GM18861 (cell line): ENCODE data around the gene POLR3E.
"Not testable (repeated sequence)": the region's sequence is repeated elsewhere in the genome, so short reads cannot be mapped to it uniquely, and the experiment has no call there.

Experiments used
- ATAC-seq: cut with Tn5 transposase; IDR thresholded peaks from one replicate; pipeline ENCODE4 v1.9.1; 2021; ENCODE audit not compliant: unreplicated experiment

POLR3E gene

DNA sequence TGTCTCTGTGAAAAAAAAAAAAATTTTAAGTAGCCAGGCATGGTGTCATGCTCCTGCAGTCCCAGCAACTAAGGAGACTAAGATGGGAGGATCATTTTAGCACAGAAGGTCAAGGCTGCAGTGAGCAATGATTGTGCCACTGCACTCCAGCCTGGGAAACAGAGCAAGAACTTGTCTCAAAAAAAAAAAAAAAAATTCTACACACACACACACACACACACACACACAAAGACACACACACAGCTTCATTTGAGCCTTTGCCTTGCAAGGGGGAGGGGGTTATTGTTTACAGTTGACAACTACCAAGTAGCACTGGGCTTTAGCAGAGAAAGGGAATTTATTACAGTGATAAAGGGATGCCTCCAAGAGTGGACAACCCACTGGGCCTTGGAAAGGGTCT is 4.9 kb upstream of the POLR3E start:
- no peak for ATAC-seq

DNA sequence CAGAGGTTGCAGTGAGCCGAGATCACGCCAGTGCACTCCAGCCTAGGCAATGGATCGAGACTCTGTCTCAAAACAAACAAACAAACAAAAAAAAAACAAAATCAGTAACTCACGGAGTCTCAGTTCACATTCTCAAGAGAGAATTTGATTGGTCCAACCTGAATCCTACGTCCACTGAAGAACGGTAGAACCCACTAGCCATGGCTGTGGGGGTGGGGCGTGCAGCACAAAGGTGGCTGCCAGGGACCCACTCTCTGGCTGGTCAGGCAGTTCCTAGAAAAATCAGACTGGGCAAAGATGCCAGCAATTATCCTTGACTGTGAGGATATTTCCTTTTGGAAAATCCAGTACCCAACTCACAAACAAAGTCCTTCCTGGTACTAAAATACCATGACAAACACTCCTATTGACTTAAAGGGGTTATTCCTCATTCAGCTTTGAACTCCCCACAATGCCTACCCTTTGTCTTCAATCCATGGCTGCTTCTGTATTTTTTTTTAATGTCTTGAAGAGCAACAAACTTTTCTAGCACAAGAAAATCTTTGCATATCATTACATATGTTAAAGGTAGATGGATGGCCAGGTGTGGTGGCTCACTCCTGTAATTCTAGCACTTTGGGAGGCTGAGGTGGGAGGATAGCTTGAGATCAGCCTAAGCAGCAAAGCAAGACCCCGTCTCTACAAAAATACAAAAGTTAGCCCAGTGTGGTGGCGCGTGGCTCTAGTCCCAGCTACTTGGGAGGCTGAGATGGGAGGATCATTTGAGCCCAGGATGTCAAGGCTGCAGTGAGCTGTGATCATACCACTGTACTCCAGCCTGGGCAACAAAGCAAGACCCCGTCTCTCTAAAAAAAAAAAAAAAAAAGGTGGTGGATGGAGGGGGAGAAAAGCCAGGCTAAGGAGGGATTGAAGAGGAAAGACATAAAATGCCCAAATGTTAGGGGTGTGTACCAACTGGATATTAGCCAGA is 3.8 kb upstream of the POLR3E start:
- no peak for ATAC-seq

DNA sequence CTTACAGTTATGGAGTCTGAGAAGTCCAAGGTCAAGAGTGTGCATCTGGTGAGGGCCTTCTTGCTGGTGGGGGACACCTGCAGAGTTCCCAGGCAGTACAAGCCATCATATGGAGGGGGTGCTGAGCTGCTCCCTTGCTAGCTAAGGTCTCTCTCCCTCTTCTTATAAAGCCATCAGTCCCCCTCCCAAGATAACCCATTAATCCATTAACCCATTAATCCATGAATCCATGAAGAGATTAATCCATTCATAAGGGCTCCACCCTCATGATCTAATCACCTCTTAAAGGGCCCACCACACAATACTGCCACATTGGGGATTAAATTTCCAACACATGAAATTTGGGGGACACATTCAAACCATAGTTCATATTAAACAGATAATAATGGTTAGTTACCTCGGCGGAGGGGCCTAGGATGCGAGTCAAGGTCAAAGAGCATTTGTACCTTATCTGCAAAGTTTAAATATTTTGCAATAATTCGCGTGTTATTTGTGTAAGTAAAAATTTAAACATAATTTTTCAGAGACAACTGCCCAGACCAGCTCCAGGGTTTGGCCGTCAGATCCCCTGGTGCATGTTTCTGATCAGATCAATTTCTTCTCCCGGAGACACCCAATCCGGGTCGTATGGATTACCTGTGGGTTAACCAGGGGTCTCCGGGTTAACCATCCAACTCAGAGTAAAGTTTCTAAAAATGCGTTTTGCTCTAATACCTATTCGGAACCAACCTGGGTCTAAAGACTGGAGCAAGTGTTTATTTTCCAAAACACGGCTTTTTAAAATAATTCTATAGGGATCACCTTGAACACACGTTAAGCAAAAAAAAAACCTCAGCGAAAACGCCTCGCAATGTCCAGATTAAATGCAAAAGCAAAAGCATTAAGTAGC is 740 bp upstream of the POLR3E start:
- ATAC-seq: no peak

DNA sequence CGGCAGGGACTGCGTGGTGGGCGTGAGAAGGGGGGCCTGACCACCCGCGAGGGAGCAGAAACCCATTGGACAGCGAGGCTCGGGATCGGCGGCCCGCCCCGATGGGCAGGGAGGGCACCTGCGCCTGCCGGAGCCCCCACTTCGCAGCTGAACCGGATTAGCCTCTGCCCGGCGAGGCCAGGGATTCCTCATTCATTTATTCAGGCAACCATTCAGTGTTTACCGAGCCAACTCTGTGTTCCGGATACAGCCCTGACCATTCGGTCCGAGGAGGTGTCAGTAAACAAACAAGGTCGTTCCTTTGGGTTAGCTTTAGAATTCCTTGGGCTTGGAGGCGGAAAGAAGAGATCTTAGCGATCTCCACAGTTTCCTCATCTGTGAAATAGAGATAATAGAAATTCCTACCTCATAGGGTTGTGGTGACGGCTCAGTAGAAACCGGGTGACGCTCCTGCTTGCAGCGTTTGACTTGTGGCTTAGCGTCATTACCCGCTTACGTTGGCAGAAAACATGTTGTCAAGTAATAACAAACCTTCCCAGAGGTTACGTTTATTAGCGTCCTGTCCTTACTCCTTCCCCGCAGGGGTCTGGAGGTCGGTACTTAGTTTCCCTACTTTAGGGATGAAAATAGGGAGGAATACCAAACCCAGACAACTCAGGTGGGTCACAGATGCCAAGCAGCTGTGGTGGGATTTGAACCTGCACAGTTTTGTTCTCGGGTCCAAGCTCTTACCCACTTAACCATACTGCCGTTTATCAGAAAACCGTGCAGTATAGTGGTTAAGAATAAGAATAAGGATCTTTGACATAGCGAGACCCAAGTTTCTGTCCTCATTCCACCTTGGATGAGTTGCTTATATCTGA is 893 bp downstream of the POLR3E start:
- ATAC-seq: peak; percentile 35

DNA sequence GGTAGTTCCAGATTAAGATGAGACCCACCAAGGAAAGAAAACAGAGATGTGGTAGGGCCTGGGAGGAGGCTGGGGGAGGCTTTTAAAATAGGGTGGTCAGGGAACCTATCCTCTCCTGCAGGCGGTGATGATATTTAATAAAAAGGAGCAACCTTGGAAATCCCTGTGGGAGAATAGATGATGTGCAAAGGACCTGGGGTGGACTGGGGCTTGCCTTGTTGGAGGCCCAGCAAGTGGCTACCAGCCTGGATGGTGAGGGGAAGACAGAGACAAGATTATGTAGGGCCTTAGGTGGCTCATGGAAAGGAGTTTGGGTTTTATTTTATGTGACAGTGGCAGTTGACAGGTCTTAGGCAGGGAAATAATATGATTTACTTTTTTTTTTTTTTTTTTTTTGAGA is 1.8 kb downstream of the POLR3E start:
- ATAC-seq: no peak

DNA sequence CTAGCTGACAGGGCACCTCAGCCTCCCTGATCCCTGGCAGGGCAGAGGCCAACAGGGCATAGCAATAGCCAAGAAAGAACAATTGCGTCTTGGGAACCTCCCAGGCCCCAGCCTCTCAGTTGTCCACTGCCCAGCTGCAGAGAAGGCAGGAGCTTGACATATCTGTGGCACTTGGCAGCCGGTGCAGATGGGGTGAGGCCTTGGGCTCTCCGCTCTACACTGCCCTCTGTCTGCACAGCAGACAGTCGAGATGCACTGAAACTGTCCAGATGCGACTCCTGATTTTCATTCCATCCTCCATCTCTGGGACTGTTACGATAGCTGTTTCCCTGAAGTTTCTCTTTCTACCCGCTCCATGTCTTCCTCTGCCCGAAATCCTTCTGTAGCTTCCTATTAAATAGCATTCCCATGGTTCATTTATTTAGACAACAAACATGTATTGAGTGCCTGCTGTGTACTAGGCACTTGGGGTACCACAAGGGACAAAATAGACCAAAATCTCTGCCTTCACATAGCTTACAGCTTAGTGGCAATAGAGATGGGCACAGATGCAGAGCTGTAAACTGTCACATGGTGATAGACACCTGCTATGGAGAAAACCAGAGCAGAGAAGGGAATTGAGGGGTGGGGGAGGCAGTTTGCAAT is 3.3 kb downstream of the POLR3E start:
- no peak for ATAC-seq

DNA sequence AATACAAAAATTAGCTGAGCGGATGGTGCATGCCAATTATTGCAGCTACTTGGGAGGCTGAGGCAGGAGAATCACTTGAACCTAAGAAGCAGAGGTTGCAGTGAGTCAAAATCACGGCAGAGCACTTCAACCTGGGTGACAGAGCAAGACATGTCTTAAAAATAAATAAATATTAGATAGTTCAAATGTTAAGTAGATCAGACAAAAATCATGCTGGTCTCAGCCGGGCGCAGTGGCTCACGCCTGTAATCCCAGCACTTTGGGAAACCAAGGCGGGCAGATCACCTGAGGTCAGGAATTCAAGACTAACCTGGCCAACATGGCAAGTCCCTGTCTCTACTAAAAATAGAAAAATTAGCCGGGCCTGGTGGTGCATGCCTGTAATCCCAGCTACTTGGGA is 4.2 kb downstream of the POLR3E start:
- not testable (repeated sequence) for ATAC-seq

DNA sequence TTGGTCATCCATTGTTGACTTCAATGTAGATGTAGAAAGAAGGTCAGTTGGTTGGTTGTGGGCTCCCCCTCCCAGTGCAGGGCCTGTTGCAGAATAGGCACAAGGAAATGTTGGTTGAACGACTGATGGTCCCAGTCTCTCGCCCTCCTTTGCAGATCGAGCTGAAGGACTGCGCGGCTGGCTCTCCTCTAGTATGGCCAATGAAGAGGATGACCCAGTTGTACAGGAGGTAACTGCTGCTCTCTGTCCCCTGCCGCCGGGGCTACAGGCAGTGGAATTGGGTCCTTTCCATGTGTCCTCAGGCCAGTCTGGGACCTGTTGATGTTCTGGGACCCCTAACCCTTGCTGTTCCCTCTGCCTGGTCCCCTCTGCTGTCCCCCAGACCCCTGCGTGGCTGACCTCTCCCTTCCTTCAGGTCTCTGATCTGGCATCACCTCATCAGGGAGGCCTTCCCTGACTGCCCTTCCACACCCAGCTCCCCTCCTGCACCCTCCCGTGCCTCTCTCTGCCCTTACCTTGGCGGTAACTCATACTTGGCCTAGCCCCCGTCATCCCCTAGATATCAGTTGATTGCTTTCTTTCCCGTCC is 5.7 kb downstream of the POLR3E start:
- no peak for ATAC-seq

DNA sequence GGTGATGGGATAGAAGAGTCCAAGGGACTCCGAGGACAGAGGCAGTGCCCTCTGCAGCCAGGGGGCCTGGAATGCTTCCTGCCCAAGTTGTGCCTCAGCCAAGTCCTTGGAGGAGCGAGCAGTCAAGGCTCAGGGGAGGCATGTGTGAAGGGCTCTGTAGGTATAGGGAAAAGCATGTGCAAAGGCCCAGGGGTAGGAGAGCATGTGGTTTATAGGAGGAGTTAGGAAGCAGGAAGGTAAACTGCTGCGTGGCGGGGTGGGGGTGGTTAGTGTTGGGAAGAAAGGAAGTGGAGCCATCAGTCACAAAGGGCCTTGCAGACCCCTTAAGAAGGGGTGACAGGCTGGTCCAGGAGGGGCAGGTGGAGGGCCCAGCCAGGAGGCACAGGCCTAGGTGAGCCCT is 7.2 kb downstream of the POLR3E start:
- no peak for ATAC-seq

DNA sequence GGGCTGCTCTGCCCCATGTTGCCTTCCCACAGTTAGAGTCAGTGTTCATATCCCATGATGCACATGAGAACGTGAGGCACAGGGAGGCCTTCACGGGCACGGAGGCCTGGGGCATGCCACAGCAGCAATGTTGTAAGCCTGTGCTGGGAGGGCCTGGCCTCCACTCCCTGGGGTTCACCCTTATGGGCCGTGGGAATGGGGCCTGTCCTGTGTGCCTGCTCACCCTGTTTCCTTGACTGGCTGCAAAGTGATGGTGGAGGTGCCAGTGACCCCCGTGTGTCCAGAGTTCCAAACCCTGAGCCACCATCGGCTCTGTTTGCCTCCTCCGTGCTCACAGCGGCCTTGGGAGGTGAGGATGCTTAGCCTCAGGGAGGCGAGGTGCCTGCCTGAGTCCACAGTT is 9.6 kb downstream of the POLR3E start:
- no peak for ATAC-seq

DNA sequence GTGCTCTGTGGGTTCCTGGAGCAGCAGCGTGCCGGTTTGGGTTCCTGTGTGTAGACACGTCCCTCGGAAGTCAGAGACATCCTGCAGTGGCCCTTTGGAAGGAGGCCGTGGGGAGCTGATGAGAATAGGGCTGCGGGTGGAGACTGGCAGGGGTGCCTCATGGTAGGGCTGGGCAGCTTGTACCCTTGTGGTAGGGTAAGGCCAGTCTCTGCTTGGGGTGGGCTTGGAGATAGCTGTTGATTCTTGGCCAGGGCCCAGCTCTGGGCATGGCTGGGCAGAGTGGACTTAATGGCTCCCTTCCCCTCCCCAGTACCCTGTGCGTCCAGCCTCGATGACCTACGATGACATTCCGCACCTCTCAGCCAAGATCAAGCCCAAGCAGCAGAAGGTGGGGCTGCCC is 10.6 kb downstream of the POLR3E start:
- ATAC-seq: no peak

DNA sequence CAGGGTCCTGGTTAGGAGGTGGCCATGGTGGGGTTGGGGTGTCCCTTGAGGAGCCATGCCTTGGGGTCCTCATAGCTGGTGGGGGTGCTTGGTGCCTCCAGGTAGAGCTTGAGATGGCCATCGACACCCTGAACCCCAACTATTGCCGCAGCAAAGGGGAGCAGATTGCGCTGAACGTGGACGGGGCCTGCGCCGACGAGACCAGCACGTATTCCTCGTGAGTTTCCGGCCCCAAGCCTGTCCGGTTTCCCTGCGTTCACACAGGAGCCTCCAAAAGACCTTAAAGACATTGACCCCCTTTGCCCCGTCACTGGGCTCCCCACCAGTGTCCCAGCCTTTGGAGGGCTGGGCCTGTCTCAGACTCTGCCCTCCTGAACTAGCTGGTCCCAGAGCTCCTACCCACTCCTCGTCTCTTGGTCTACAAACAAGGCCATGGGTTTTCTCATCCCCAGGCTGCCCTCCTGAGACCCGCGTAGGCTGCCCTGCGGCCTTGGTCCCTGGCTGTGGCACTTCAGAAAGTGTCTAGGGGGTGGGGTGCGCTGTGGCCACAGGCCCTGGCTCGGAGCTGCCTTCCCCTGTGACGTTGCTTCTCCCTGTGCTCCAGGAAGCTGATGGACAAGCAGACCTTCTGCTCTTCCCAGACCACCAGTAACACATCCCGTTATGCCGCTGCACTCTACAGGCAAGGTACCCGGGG is 11.8 kb downstream of the POLR3E start:
- ATAC-seq: no peak

DNA sequence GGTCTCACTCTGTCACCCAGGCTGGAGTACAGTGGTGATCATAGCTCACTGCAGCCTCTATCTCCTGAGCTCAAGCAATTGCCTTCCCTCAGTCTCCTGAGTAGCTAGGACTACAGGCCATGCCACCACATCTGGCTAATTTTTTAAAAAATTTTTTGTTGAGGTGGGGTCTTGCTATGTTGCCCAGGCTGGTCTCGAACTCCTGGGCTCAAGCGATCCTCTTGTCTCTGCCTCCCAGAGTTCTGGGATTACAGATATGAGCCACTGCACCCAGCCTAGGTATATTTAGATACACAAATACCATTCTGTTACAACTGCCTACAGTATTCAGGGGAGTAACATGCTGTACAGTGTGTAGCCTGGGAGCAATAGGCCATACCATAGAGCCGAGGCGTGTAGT is 14.3 kb downstream of the POLR3E start:
- ATAC-seq: no peak

DNA sequence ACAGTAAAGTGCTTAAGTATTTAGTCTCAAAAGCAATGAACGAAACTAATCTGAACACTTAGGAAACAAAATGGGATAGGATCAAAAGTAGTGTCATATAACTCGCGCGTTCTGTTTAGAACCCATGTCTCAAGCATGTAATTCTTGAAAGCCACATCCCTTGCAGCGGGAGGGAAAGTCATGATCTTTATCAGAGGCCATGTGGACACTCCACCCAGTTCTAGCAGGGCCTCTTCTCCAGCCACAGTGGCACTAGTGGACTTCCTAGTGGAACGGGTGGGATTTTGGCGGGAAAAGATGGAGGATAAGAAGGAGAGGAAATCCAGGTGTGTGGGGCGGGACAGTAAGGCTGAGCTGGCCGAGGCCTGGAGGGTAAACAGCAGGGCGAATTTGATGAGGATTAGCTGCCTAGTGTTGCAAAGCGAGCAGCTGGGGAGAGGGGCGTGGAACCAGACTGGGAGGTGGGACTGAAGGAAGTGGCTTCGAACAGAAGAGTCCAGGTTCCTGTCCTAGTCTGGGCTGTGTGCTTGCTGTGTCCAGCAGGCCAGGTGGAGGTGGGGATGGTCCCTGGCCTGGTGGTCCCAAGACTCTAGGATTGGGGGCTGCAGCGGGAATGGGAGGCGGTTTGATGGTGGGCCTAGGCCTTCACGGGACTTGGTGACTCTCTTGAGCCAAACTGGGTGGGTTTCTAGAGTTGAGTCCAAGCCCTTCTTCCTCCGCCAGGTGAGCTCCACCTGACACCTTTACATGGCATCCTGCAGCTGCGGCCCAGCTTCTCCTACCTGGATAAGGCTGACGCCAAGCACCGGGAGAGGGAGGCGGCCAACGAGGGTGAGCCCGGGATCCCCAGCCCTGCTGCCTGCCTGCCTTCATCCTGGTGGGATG is 15.9 kb downstream of the POLR3E start:
- ATAC-seq: no peak

DNA sequence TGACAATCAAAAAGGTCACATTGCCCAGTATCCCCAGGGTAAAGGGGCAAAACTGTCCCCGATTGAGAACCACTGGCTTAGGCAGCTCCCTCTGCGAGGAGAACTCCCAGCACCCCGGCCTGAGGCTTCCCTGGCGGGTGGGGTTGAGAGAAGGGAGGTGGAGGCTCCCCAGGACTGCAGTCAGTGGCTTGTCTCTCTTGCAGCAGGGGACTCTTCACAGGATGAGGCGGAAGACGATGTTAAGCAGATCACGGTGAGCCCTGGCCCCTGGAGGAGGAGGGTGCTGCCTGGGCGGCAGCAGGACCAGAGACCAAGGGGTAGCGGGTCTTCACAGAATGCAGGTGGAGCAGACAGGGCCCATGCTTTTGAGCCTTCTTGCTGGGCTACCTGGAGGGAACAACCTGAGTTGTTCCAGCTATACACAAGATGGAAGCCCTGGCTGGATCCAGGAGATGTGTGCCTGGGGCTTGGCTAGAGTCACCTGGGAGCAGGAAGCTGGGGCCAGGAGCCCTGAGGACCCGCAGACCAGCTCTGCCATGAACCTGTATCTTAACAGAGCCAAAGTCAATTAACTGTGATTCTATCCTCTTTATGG is 16.8 kb downstream of the POLR3E start:
- ATAC-seq: no peak

DNA sequence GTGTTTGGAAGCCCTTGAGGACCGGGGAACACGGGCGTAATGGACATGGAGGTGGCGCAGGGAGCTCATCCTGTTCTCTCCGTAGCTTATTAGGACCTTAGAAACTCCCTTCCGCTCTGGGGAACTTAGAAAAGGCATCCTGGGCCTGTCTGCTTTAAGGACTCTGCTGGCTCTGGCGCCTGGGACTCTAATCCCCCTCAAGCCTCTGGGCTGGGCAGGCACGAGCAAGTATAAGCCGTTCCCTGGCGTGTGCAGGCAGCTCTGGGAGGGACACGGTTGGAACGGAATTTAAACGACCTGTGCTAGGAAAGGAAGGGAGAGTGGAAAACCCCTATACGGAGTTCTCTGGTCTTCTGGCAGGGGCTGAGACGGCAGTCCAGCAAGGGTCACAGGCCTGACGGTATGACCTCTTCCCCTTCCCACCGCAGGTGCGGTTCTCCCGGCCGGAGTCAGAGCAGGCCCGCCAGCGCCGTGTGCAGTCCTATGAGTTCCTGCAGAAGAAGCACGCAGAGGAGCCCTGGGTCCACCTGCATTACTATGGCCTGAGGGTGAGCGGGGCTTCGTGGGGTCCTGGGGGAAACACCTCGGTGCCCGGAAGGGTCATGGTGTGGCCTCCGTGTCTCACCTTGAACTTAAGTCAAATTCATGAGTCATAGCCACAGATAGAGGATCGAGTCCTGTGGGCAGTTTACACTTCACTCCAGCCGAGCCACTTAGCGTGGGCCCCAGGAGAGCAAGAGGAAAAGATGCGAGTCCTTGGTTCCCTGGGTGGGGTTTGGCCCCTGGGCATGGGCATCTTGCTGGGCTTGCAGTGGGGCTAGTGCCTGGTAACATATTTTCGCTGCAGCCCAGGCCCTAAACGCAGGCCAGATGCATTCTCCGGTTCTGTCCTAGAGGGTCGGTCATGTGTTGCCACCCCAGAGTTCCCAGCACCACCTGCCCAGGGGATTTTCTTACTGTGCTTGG is 17.7 kb downstream of the POLR3E start:
- ATAC-seq: no peak

DNA sequence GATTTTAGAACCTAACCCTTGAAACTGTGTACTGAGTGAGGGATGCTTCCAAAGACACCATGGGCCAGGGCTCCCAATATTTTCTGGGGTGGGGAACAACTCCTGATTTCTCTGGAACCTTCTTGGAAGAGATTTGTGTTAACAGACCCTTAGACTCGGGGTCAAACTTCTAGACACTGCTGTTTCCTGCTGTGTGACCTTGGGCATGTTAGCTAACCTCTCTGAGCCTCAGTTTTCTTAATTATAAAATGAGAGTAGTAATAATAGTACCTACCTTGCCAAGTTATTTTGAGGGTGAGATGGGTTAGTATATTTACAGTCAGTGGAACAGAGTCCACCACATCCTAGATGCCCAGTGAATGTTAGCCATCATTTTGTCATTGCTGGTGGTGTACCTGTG is 18.8 kb downstream of the POLR3E start:
- no peak for ATAC-seq
